Muscle of arm (tissue), 12 donors: ENCODE measurements around the gene PXDN. TPM values are rescaled to one million over a fixed set of nuclear protein-coding genes. Genes with fewer than 3 reads are reported as not detected.

Experiments
- DNase-seq: peaks from one replicate; pipeline ENCODE4 v3.0.0-alpha.2; 2013
- polyA plus RNA-seq, 12 donors: library from polyadenylated mRNA; unstranded; fragments of 120-200 nt; gene quantifications; one replicate each; pipeline ENCODE4 v1.2.1, GENCODE V29; 2013; ENCODE audit not compliant: insufficient read length in 12 of 12

Gene PXDN
- polyA plus RNA-seq, 12 donors, result 130 to 264 (median 161) TPM

- DNase-seq, result no peak
Measured at GRCh38 chr2:1671916-1672315, 72.4 kb downstream of the PXDN start.

DNA sequence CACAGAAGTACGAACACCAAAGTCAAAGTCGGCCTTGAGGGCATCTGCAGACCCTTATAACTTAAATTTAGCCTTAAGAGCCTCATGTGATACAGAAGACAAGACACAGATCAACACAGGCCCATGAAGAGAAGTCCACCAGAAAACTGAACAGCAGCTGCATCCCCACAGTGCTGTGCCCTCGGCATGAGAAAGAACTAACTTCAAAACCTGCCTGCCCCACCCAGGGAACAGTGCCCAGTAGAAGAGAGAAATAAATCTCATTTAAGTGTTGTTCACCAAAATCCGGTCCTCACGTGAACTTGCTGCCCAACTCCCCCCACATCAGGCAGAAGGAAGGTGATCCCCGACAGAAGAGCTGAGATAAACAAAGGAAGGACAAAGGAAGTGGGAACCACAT, 73.7 kb downstream of the PXDN start:
- DNase-seq, result no peak

DNA sequence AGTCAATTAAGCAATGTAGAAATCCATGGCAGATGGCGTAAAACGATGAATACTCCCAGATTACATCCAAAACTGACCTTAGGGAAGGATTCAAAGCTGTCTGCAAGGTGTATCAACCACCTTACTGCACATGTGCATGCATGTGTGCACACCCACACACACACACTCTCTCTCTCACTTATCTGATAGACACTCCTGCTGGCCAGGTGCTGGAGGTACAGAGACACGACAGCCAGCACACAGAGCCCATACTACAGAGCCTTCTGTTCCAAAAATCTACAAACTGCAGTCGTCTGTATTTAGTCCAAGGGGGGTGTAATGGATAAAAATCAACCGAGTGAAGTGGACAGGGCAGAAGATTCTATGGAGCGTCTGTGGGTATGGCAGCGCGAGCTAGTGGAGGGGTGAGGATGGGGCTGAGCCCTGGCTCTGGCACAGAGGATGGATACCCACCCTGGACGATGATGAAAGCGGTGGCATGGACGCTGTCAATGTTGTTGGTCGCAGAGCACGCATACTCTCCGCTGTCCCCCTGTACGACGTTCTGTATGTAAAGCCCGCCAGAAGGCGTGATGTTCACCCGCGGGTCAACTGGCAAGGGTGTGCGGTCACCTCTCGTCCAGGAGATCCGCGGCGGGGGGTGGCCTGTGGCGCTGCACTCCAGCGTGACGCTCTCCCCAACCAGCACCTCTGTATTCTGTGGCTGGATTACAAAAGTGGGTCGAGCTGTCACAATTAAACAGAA, 78.4 kb downstream of the PXDN start:
- DNase-seq, result no peak

- no peak for DNase-seq
Measured at GRCh38 chr2:1664698-1665097, 79.6 kb downstream of the PXDN start.

- no peak for DNase-seq
Measured at GRCh38 chr2:1664076-1664605, 80.2 kb downstream of the PXDN start.

GRCh38 chr2:1663621-1664020, 80.7 kb downstream of the PXDN start:
- DNase-seq, result no peak

GRCh38 chr2:1662606-1663180, 81.6 kb downstream of the PXDN start:
- no peak for DNase-seq

DNA sequence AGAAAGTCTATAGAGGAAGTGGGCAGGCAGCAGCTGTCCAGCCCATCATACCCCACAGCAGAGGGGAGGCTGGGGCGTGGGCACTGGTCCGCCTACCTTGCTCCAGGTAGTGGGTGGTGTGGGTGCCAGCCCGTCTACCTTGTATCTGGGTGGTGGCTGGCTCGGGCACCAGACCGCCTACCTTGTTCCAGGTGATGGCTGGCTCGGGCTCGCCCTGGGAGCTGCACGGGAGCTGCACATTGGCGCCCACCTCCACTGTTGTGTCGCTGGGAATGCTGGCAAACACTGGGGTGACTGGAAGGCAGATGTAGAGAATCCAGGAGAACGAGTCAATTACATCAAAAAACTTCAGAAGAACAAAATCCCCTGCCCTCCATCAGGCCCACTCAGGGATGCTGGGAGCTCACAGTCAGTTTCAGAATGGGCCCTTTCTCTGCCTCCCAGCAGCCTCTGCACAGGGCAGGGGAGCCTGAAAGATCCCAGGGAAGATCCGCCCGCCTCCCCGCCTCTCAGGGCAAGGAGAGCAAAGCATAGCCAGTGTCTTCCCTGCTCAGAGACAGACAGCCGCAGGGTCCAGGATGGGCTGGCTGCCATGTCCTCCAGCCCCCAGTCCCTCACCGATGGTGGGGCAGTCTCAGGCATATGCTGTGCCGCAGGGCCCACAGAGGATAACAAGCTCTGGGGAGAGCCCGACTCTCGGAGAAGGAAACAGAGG, 82.3 kb downstream of the PXDN start:
- DNase-seq, result no peak

DNA sequence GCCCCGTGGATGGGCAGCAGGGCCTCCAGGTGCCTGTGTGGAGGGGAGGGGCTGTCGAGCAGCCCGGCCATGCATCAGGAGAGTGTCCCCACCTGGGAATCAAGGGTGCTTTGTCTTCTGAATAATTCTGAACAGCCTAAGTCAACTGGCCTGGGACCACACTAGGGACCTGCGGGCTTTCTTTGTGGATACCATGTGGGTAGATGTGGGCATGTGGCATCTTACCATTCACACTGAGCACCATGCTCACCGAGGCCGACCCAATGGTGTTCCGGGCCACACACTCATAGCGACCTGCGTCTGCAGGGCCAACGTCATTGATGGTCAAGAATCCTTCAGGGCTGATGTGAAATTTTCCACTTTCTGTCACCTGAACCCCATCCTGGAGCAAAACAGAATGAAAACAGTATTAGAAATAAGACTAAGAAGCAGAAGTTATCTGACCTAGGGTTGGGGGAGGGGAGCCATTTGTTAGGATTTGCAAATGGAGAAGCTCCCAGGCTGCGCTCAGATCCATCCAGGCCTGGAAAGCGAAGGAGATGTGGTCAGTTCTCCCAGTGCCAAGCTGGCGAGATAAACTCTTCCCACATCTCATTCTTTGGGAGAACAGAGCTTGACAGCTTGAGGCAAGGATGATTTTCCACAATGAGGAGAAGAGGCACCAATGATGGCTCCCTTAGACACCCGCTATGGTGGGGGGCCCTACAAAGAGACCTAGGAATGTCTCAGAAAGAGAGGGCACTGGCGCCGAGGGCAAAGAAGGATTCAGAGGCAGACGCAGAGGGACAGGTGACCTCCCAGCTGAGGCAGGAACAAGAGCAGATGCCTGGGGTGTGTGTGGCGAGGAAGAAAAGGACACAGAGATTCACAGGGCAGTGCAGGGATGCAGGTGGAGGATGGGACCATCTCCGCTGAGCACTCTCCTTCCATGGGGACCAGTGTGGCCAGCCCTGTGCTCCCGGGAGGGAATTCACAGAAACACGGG, 83.4 kb downstream of the PXDN start:
- no peak for DNase-seq

GRCh38 chr2:1659951-1660565, 84.3 kb downstream of the PXDN start:
- DNase-seq, result no peak

DNA sequence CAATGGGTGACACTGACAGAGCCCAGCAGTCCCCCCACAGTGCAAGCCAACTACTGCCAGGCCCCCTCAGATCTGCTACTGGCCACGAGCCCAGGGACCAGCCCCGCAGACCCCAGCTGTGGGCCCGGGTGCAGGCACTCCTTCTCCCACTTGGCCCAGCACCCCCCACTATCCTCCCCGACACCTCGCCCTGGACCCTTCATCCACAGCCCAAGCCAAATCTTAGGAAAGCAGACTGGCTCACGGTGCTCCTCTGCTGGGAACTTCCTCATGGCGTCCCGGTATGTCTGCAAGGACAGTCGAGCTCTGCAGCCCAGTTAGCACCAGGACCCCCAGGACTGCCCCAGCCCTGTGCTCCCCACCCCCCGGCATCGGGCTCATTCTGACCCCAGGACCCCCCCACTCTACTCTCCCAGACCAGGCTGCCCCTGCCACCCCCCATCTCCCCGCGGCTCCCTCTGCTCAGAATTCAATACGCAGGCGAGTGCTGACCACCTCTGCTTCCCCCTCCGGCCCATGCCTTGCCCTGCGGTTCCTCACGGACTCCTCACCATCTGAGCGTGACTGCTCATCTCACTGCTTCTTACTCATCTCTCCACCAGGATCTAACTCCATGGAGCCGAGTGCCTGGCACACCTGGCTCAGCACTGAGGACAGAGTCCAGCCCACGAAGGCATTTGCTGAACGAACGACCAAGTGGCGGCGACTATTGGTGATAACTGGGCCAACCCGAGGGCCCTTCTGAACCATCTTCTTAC, 85.7 kb downstream of the PXDN start:
- DNase-seq, result no peak

DNA sequence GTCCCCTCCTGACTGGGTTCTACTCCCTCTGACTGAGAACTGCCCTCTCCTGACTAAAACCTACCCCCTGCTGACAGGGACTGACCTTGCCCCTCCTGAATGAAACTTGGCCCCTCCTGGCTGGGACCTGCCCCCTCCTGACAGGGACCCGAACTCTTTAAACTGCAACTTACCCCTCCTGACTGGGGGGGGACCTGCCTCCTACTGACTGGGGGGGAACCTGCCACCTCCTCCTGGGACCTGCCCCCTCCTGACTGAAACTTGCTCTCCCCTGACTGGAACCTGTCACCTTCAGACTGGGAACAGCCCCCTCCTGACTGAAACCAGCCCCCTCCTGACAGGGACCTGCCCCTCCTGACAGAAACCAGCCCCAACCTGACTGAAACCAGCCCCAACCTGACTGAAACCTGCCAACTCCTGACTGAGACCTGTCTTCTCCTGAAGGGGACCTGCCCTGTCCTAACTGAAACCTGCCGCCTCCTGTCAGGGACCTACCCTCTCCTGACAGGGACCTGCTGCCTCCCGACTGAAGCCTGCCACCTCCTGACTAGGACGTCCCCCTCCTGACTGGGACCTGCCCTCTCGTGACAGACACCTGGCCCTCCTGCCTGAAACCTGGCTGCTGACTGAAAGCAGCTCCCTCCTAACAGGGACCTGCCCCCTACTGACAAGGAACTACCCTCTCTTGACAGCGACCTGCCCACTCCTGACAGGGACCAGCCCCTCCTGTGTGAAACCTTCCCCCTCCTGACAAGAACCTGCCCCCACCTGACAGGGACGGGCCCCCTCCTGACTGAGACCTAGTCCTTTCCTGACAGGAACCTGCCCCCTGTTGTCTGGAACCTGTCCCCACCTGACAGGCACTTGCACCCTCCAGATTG, 87.1 kb downstream of the PXDN start:
- no peak for DNase-seq

DNA sequence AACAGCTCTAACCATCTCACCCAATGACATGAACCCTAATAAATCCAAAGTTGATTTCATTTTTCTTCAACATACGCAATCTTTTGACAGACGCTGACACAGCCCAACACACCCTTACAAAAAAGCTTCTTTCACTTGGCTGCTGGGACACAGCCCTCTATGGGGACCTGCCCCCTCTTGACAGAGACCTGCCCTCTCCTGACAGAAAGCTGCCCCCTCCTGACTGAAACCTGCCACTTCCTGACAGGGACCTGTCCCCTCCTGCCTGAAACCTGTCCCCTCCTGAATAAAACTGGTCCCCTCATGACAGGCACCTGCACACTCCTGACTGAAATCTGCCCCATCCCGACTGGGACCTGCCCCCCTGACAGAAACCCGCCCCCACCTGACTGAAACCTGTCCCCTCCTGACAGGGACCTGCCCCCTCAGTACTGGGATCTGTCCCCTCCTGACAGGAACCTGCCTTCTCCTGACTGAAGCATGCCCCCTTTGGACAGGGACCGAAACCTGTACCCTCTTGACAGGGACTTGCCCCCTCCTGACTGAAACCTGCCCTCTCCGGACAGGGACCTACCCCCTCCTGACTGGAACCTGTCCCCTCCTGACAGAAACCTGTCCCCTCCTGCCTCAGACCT, 87.9 kb downstream of the PXDN start:
- DNase-seq, result no peak

DNA sequence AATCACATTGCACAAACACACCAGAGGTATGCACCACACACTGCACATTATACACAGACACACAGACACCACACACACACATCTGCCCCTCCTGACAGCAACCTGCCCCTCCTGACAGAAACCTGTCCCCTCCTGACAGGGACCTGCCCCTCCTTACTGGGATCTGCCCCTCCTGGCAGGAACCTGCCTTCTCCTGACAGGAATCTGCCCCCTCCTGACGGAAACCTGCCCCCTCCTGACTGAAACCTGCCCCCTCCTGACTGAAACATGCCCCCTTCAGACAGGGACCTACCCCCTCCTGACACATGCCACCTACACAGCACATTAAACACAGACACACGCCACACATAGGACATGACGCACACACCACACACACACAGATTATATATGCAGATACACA, 88.9 kb downstream of the PXDN start:
- no peak for DNase-seq

DNA sequence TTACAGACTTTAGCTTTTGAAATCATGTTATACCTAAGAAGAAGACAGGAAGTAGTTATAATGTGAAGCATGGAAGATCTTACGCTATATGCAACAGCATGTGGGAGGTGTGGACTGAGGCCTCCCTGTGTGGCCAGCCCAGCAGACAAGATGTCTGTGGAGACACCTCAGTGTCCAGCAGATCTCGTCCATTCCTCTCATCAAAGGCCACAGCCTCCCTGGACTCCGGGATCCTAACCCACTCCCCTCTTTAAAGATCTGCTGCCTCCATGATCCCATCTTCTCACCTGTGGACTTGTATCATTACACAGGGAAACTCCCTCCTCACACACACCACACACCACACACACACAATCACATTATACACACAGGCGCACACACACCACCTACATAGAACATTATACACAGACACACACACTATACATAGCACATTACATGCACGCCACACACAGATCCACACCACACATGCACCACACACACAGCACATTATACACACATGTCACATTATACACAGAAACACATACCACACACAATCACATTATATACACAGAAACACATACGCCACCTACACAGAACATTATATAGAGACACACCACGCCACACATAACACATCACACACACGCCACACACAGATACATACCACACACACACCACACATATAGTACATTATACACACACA, 89.5 kb downstream of the PXDN start:
- DNase-seq, result no peak

DNA sequence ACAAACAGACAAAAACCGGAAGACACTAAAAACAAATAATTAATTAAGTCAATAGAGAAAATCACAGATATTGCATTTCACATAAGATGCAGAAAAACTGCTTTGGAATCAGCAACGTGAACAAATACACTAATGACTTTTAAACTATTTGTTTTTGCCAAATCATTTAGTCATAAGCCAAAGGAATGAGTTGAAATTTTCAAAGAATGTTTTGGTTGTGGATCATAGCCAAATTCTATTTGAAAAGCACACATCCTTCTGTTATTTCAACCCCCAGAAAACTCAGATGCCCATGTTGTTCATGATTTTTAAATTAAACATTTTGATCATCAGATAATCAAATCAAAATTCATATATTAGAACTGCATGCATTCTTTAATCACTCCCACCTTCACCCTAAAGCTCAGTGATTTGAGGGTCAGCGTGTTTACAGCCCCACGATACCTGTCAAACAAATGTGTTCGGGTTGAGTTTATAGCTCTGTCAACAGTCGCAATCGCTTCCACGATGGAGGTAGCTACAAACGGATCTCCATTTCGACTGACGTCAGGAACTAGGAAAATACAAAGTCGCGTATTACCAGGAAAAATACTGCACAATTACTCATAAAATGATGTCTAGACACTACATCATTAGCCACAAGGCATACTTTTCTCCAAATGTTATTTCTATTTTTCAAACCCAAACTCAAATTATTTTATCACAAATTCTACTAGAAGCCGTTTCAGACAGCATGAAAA, 90.2 kb downstream of the PXDN start:
- no peak for DNase-seq

- DNase-seq, result peak; percentile 27
Measured at GRCh38 chr2:1652034-1652790, 92.1 kb downstream of the PXDN start.
